ENCODE results near the gene WNT5B.
A peak's percentile ranks its signal among the peaks of the same experiment; 100 is the strongest.

WNT5B gene

GRCh38 chr12:1628666-1629337, at the start of gene WNT5B:
TSS of gene WNT5B (plus strand) at chr12:1629231. CDS start at chr12:1631355, 2,124 bp downstream.
- DNase-seq (ENCODE audit: low read depth), result no peak

- no peak for DNase-seq (ENCODE audit: low read depth)
These were observed 49.2 kb upstream of the WNT5B start for GRCh38 chr12:1579651-1580435.

- no peak for DNase-seq (ENCODE audit: low read depth)
These were observed 48.5 kb upstream of the WNT5B start for GRCh38 chr12:1580526-1580925.

- no peak for DNase-seq (ENCODE audit: low read depth)
These were observed 46.9 kb upstream of the WNT5B start for GRCh38 chr12:1581973-1582708.

GRCh38 chr12:1582709-1583050, 46.4 kb upstream of the WNT5B start:
- DNase-seq (ENCODE audit: low read depth), result no peak

- peak; percentile 31 for DNase-seq (ENCODE audit: low read depth)
These were observed 45.5 kb upstream of the WNT5B start for GRCh38 chr12:1583421-1584078.

GRCh38 chr12:1584326-1584725, 44.7 kb upstream of the WNT5B start:
- DNase-seq (ENCODE audit: low read depth), result no peak

GRCh38 chr12:1587927-1588574, 41.0 kb upstream of the WNT5B start:
- no peak for DNase-seq (ENCODE audit: low read depth)

- DNase-seq (ENCODE audit: low read depth), result no peak
These were observed 40.5 kb upstream of the WNT5B start for GRCh38 chr12:1588575-1588947.

- DNase-seq (ENCODE audit: low read depth), result no peak
These were observed 38.6 kb upstream of the WNT5B start for GRCh38 chr12:1590221-1590979.

- DNase-seq (ENCODE audit: low read depth), result no peak
These were observed 38.0 kb upstream of the WNT5B start for GRCh38 chr12:1591034-1591433.

GRCh38 chr12:1591543-1591942, 37.5 kb upstream of the WNT5B start:
- no peak for DNase-seq (ENCODE audit: low read depth)

GRCh38 chr12:1592444-1593173, 36.4 kb upstream of the WNT5B start:
- peak; percentile 42 for DNase-seq (ENCODE audit: low read depth)

GRCh38 chr12:1593174-1594005, 35.6 kb upstream of the WNT5B start:
- peak; percentile 40 for DNase-seq (ENCODE audit: low read depth)

GRCh38 chr12:1594006-1594260, 35.1 kb upstream of the WNT5B start:
- DNase-seq (ENCODE audit: low read depth), result no peak

- DNase-seq (ENCODE audit: low read depth), result peak; percentile 86
These were observed 34.6 kb upstream of the WNT5B start, which contains the start of gene FBXL14 for GRCh38 chr12:1594261-1595025. TSS of gene FBXL14 (minus strand) at chr12:1594581. CDS start at chr12:1594066, 515 bp downstream.

GRCh38 chr12:1595026-1595561, 33.9 kb upstream of the WNT5B start:
- no peak for DNase-seq (ENCODE audit: low read depth)

GRCh38 chr12:1595690-1596347, 33.2 kb upstream of the WNT5B start:
- no peak for DNase-seq (ENCODE audit: low read depth)

Measured in activated T-helper 9 cell treated with anti-CD3 and anti-CD28 coated beads, Interleukin-2, amount 50 U/mL, for 16 hours (primary cell).